Keratinocyte (primary cell): ENCODE measurements around the gene INSC. TPM values are rescaled to one million over a fixed set of nuclear protein-coding genes. Genes with fewer than 3 reads are reported as not detected.

ENCODE experiments used
- DNase-seq: peaks from one replicate; pipeline ENCODE4 v3.0.0-alpha.2; 2011; ENCODE audit warnings: low read depth, missing footprints, low spot score
- FAIRE-seq: peaks from 2 replicates; lab custom pipeline; 2011; peaks lifted over from hg19 to GRCh38; lab: Jason Lieb, UNC
- H2AFZ ChIP-seq: 2 replicates; pipeline ENCODE4 v1.6.0; 2012; ENCODE audit warnings: low read length, control low read depth, inconsistent platforms; ENCODE audit not compliant: control insufficient read depth
- H3K27ac ChIP-seq: 2 replicates; pipeline ENCODE4 v1.5.1; 2011; ENCODE audit warnings: low read length; ENCODE audit not compliant: control insufficient read depth, insufficient read depth
- H3K27me3 ChIP-seq: 3 replicates; pipeline ENCODE4 v1.6.0; 2011; ENCODE audit warnings: low read length; ENCODE audit not compliant: control insufficient read depth, insufficient read depth; ENCODE audit errors: extremely low read depth
- H3K36me3 ChIP-seq, 2 experiments: 2 replicates in 1 of 2; 3 replicates in 1 of 2; pipeline ENCODE4 v1.5.1; 2011; ENCODE audit warnings: low read length in 2 of 2, mild to moderate bottlenecking in 1 of 2; ENCODE audit not compliant: control insufficient read depth in 2 of 2, insufficient read depth in 2 of 2; ENCODE audit errors: extremely low read depth in 1 of 2
- H3K4me1 ChIP-seq: 3 replicates; pipeline ENCODE4 v1.5.1; 2011; ENCODE audit warnings: low read length; ENCODE audit not compliant: control insufficient read depth, insufficient read depth; ENCODE audit errors: extremely low read depth
- H3K4me2 ChIP-seq: 3 replicates; pipeline ENCODE4 v1.6.0; 2011; ENCODE audit warnings: low read depth, low read length; ENCODE audit not compliant: control insufficient read depth, insufficient read depth; ENCODE audit errors: extremely low read depth
- H3K4me3 ChIP-seq, 3 experiments: fragments of 200-600 bp in 1 of 3; sonication (generic) in 1 of 3; 2 replicates in 2 of 3; 3 replicates in 1 of 3; pipeline ENCODE4 v1.5.1; 2011 to 2016; ENCODE audit warnings: low read length in 3 of 3, mild to moderate bottlenecking in 3 of 3, control low read depth in 2 of 3, inconsistent platforms in 1 of 3, low read depth in 1 of 3, mixed read lengths in 1 of 3, mixed run types in 1 of 3, moderate library complexity in 1 of 3; ENCODE audit not compliant: control insufficient read depth in 2 of 3, insufficient read depth in 2 of 3; ENCODE audit errors: extremely low read depth in 1 of 3
- H3K79me2 ChIP-seq: 2 replicates; pipeline ENCODE4 v1.6.0; 2012; ENCODE audit warnings: low read length; ENCODE audit not compliant: control insufficient read depth, insufficient read depth
- H3K9ac ChIP-seq: 3 replicates; pipeline ENCODE4 v1.6.0; 2011; ENCODE audit warnings: low read length; ENCODE audit not compliant: control insufficient read depth, insufficient read depth; ENCODE audit errors: extremely low read depth
- H3K9me1 ChIP-seq: 3 replicates; pipeline ENCODE4 v1.6.0; 2011; ENCODE audit warnings: low read length; ENCODE audit not compliant: control insufficient read depth, insufficient read depth; ENCODE audit errors: extremely low read depth
- H3K9me3 ChIP-seq: 2 replicates; pipeline ENCODE4 v1.5.1; 2012; ENCODE audit warnings: low read depth, low read length; ENCODE audit not compliant: control insufficient read depth
- H4K20me1 ChIP-seq: 3 replicates; pipeline ENCODE4 v1.6.0; 2011; ENCODE audit warnings: low read length; ENCODE audit not compliant: control insufficient read depth, insufficient read depth; ENCODE audit errors: extremely low read depth
- CTCF ChIP-seq, 3 experiments: IDR thresholded peaks in 1 of 3; conservative IDR thresholded peaks in 1 of 3; optimal IDR thresholded peaks in 1 of 3; 2 replicates in 2 of 3; 3 replicates in 1 of 3; pipeline versions ENCODE3 to v1.5.1; 2011; ENCODE audit warnings: low read length in 3 of 3, mild to moderate bottlenecking in 3 of 3, moderate library complexity in 2 of 3, control low read depth in 1 of 3, inconsistent platforms in 1 of 3; ENCODE audit not compliant: insufficient read depth in 2 of 3; ENCODE audit errors: extremely low read depth in 1 of 3
- EZH2 ChIP-seq: IDR thresholded peaks from one replicate; pipeline ENCODE4 v1.6.1; 2012; ENCODE audit warnings: inconsistent platforms, mild to moderate bottlenecking, low read length, moderate library complexity
- dilution Hi-C: fragments of 300-500 bp; cut with MboI; formaldehyde crosslinking; loops from one replicate; pipeline ENCODE4 v1.7.0; 2020; ENCODE audit warnings: low sequenced_read_pairs; ENCODE audit not compliant: extremely low pct_ligation_motif_present
- polyA plus RNA-seq, 5 experiments: library from polyadenylated mRNA; depleted of rRNA in 3 of 5; stranded (reverse) in 3 of 5; stranded (forward) in 1 of 5; unstranded in 1 of 5; fragments of >200 nt; gene quantifications; 1 replicate in 1 of 5; 2 replicates in 3 of 5; 3 replicates in 1 of 5; pipeline versions ENCODE4 v1.2.1 to v1.2.3, GENCODE V29; 2011 to 2012; ENCODE audit warnings: missing spikeins in 2 of 5, low read depth in 1 of 5, low replicate concordance in 1 of 5

INSC gene
- polyA plus RNA-seq, 1 donor (not counting 4 experiments of a cell fraction or from before 2014, with no cell fraction given): 0.13 TPM

DNA sequence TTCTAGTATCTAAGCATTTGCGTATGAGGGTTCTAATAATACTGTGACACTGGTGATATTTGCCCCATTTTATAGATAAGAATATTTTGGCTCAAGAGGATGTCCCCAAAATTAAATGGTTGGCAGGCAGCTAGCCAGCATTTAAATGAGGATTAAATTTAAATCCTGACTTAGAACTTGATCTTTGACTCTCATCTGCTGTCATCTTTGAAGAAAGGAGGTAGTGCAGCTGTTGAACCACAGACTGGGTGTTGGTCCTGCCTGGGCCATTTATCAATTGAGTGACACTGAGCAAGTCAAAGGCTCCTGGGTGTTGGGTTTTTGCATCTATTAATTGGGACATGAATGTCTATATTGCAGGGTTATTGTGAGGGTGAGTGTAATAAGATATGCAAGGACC lies 112.3 kb downstream of the INSC start:
- no peak overlapping the region for H3K4me2 ChIP-seq
- dilution Hi-C loops: no loop called here

GRCh38 chr11:15228331-15228849 lies 113.7 kb downstream of the INSC start:
- no peaks in the 10 kb centered on the region for H4K20me1 ChIP-seq
- H3K4me3 ChIP-seq: no peak overlapping the region
- H3K27me3 ChIP-seq: no peaks in the 10 kb centered on the region
- no peak overlapping the region for H3K27ac ChIP-seq
- H2AFZ ChIP-seq: no peak overlapping the region
- no peak overlapping the region for H3K4me2 ChIP-seq
- H3K79me2 ChIP-seq: no peaks in the 10 kb centered on the region
- FAIRE-seq (no peak), DNase-seq (no peak)
- no peaks in the 10 kb centered on the region for H3K9me1 ChIP-seq
- TF ChIP-seq EZH2: no peak
- TF ChIP-seq CTCF (optimal IDR thresholded peaks at IDR 0.05 in 1 of 3, IDR thresholded peaks at IDR 0.05 in 1 of 3, conservative IDR thresholded peaks at IDR 0.05 in 1 of 3; ENCODE audit: extremely low read depth in 1 of 3, insufficient read depth in 2 of 3, low read length in 3 of 3): no peak
- no peaks in the 10 kb centered on the region for H3K4me1 ChIP-seq
- H3K9ac ChIP-seq: no peak overlapping the region
- dilution Hi-C loops: no loop called here
- H3K36me3 ChIP-seq: no peaks in the 10 kb centered on the region
- no peaks in the 10 kb centered on the region for H3K9me3 ChIP-seq

More for the DNA sequence above, 112.3 kb downstream of the INSC start:
- H2AFZ ChIP-seq: no peak overlapping the region
- no peaks in the 10 kb centered on the region for H3K36me3 ChIP-seq
- H3K27me3 ChIP-seq: no peaks in the 10 kb centered on the region
- no peaks in the 10 kb centered on the region for H3K4me1 ChIP-seq
- no peaks in the 10 kb centered on the region for H3K79me2 ChIP-seq
- H3K4me3 ChIP-seq: no peak overlapping the region
- H3K9me1 ChIP-seq: no peaks in the 10 kb centered on the region
- H3K9me3 ChIP-seq: no peaks in the 10 kb centered on the region
- FAIRE-seq: no peak
- H3K9ac ChIP-seq: no peak overlapping the region
- H3K27ac ChIP-seq: no peak overlapping the region
- TF ChIP-seq CTCF (optimal IDR thresholded peaks at IDR 0.05 in 1 of 3, IDR thresholded peaks at IDR 0.05 in 1 of 3, conservative IDR thresholded peaks at IDR 0.05 in 1 of 3; ENCODE audit: extremely low read depth in 1 of 3, insufficient read depth in 2 of 3, low read length in 3 of 3) (no peak), EZH2 (no peak)
- no peaks in the 10 kb centered on the region for H4K20me1 ChIP-seq
- no peak for DNase-seq
